Hippocampal formation (tissue), 2 donors: ENCODE data around the gene ZNF541.
"Not testable (repeated sequence)": the region's sequence is repeated elsewhere in the genome, so short reads cannot be mapped to it uniquely, and the experiment has no call there.

ENCODE experiments used
- DNase-seq, 2 donors: peaks; one replicate each; lab custom pipeline; 2025; lab: John Stamatoyannopoulos, UW

ZNF541 gene

DNA sequence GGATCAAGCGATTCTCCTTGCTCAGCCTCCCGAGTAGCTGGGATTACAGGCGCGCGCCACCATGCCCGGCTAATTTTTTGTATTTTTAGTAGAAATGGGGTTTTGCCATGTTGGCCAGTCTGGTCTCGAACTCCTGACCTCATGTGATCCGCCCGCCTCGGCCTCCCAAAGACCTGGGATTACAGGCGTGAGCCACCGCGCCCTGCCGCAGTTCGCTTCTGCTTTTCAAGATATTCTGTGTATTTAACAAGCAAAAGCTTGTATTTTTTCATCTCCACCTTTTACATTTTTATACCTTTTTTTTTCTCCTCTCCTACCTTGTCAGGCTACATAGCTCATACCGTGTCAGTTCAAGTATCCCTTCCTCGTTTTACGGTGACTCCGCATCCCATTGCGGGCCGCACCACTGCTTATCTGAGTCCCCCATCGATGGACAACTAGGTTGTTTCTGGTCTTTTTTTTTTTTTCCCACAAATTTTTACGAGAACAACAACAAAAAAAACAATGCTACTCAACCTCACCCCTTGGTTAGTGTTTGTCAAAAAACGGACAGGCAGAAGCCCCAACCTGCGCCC lies 26.8 kb upstream of the ZNF541 start:
- DNase-seq, result not testable (repeated sequence)

DNA sequence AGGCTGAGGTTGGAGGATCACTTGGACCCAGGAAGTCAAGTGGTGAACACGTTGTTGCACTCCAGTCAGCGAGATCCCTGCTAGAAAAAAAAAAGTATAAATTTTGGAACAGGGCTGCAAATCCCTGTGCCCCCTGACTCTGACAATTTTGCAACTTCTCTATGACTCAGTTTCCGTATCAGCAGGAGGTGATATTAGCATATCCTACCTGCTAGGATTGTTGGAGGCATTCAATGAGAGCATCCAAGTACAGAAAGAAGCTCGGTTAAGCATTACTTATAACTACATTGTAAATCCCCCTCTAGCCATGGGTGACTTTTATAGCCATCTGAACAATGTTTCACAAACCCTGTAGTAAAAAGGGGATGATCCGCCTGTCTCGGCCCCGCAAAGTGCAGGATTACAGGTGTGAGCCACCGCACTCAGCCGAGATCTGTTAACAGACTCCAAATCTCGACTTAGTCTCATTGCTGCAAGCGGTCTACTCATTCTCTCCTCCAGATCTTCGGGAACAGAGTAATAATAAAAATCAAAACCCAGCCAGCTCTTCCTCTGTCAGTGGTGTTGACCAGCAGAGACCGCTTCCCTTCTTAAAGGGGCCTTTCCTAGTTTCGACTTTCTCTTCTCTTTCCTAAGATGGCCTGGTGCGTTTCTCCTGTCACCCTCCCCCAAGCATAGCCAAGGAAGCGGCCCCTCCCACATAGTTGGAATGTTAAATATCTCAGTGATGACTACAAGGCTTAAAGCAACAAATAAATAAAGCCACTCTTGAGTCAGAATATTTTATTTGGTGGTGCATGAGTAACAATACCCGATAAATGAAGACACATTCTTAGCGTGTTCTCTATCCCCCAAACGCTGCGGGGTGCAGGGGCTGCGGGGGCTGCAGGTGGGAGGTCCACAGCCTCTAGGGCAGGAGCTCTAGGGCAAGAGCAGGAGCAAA lies 25.7 kb upstream of the ZNF541 start:
- DNase-seq, result no peak

GRCh38 chr19:47595944-47596343 lies 23.0 kb upstream of the ZNF541 start:
- DNase-seq, result no peak

DNA sequence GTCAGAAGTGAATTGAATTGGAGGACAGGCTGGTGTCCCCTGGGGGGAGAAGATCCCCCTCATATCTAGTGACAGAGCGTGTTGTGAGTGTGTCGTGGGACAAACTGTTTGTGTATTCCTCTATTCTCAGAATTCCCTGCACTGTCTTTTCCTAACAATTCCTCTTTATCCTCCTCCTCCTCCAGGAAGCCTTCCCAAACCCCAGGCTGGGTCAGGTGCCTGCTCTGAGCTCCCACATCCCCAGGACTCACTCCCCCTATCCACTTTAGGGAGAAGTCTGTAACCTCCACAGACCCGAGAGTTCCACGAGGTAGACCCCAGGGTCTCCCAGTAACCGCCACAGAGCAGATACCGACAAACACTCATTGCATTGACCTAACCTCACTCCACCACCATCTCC lies 20.9 kb upstream of the ZNF541 start:
- DNase-seq, result no peak

- no peak for DNase-seq
Observed at GRCh38 chr19:47589824-47590223, 16.9 kb upstream of the ZNF541 start.

DNA sequence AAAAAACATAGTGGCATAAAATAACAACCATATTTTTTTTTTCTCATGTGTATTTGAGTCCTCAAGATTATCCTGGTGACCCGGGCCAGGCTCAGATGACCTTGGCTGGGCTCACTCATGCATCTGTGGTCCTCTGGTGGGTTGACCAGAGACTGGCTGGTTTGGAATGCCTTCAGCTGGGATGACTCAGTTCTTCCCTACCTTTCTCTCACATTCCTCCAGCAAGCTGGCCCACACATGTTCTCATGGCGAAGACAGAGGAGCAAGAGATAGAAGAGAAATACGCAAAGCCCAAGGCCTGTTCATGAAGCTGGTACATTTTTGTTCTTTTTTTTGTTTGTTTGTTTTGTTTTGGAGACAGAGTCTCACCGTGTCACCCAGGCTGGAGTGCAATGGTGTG lies 14.3 kb upstream of the ZNF541 start:
- no peak for DNase-seq

DNA sequence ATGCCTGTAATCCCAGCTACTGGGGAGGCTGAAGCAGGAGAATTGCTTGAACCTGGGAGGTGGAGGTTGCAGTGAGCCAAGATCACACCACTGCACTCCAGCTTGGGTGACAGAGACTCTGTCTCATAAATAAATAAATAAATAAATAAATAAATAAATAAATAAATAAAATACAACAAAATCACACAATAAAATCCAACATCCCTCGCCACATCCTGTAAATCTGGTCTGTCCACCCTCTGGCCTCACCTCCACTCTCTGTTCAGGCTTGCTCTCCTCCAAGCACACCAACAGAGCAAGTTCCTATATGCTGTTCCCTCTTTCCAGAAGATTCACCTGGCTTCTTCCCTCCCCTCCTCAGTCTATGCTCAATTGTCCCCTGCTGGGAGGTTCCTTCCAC lies 10.2 kb upstream of the ZNF541 start:
- DNase-seq, result not testable (repeated sequence)

DNA sequence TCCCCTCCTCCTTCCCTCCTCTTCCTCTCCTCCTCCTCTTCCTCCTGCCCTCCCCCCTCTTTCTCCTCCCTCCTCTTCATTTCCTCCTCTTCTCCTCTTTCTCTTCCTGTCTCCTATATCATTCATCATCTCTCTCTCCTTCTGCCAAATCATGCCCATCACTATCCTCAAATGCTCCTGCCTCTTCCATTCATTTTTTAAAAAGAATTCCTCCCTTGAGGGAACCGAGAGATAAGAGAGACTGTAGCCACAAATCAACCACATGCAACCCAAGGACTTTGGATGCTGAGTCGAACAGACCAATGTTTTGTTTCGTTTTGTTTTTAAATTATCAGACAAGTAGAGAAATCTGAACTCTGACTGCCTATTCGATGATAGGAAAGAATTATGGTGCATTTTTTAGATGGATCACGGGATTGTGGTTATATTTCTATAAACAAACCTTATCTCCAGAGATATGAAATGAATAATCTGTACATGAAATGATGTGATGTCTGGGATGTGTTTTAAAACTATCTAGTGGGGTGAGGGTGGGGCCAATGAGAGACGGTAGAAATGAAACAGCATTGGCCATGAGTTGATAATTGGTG lies 9.5 kb upstream of the ZNF541 start:
- no peak for DNase-seq

- no peak for DNase-seq
Observed at GRCh38 chr19:47581605-47582319, 8.8 kb upstream of the ZNF541 start.

DNA sequence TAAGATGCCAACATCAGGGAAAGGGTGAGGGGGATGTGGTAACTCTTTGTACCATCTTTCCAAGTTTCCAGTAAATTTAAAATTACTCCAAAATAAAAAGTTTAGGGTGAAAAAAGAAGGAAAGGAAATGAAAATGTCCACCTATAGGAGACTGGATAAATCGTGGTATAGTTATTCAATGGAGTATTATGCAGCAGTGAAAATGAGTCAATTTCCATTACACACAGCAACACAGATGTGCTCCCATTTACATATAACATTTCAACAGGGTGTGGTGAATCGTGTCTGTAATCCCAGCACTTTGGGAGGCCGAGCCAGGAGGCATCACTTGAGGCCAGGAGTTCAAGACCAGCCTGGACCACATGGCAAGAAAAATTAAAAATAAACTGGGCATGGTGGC lies 7.4 kb upstream of the ZNF541 start:
- no peak for DNase-seq

DNA sequence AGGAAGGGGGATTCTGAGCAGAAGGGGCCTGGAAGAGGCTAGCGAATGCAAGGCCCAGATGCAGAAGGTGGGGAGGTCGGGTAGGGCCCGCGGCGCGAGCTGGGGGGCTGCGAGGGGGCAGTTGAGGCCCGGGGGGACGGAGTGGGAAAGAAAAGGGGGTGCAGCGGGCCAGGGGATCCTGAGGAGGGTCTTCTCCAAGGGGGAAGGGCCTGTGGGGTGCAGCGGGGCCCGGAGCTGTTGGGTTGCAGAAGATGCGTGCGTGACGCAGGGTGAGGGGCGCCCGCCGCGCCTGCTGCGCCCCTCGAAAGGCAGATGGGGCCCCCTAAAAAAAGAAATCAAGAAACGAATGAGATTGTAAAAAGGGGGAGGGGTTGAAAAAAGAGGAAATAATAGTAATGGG lies 313 bp downstream of the ZNF541 start:
- DNase-seq, result no peak

DNA sequence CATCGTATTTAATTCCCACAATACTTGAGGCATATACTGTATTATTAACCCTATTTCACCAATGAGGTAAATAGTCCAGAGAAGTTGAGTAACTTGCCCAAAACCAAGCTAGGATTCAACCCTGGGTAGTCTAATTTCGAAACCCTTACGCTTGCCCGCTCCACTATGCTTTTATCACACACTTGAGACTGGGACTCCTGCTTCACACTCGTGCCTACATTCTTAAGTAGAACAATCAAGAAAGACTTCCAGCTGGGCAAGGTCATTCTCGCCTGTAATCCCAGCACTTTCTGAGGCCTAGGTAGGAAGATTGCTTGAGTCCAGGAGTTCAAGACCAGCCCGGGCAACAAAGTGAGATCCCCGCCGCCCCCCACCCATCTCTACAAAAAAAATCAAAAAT lies 3.6 kb downstream of the ZNF541 start:
- no peak for DNase-seq

- DNase-seq, result no peak
Observed at GRCh38 chr19:47564081-47564480, 8.9 kb downstream of the ZNF541 start.

DNA sequence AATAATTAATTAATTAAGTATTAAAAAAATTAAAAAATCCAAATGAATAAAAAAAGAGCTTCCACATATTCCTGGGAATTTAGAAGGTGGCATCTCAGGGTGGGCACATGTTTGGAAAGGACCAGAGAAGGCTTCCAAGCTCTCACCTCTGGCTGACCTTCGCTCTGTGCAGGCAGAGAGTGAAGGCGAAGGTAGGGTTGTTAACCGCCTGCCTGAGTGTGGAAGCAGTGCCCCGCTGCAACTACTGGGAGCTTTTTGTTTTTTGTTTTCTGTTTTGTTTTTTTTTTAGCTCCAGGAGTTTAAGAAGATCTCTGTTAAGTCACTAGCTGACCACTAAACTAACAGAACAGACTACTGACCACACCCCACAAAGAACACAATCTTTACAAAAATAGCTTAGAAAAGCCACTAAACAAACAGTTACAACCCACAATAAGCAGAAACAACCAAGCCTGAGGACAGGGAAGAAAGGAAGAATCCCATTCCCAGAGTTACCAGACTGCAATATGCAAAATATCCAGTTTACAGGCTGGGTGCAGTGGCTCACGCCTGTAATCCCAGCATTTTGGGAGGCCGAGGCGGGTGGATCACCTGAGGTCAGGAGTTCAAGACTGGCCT lies 11.4 kb downstream of the ZNF541 start:
- DNase-seq, result no peak

- no peak for DNase-seq
Observed at GRCh38 chr19:47560999-47561398, 11.9 kb downstream of the ZNF541 start.

DNA sequence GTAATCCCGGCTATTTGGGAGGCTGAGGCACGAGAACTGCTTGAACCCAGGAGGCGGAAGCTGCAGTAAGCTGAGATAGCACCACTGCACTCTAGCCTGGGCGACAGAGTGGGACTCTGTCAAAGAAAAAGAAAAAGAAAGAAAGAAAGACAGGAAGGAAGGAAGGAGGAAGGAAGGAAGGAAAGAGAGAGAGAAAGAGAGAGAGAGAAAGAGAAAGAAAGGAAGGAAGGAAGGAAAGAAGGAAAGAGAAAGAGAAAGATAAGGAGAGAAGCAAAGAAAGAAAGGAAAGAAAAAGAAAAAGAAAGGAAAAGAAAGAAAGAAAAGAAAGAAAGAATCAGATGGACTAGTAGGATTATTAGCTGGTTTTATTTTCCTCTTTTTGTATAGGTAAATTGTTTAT lies 22.8 kb downstream of the ZNF541 start:
- DNase-seq, result no peak

- DNase-seq, result no peak
Observed at GRCh38 chr19:47549261-47549862, 23.6 kb downstream of the ZNF541 start.

DNA sequence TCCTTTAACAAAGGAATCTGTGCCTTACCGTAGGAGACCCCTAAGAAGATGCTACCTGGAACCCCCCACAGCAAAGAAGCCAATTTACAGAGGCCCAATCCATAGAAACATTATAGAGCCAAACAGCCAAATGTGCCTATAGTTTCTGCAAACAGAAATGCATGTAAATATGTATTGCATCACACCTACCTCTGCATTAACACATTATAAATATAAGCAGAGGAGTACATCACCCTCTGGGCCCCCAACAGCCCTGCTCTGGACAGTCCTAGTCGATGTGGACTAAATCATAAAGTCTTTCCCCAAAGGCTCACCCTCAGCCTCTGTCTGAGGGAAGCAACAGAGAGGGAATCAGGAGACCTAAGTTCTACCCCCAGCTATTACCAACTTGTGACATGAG lies 25.7 kb downstream of the ZNF541 start:
- DNase-seq, result no peak

DNA sequence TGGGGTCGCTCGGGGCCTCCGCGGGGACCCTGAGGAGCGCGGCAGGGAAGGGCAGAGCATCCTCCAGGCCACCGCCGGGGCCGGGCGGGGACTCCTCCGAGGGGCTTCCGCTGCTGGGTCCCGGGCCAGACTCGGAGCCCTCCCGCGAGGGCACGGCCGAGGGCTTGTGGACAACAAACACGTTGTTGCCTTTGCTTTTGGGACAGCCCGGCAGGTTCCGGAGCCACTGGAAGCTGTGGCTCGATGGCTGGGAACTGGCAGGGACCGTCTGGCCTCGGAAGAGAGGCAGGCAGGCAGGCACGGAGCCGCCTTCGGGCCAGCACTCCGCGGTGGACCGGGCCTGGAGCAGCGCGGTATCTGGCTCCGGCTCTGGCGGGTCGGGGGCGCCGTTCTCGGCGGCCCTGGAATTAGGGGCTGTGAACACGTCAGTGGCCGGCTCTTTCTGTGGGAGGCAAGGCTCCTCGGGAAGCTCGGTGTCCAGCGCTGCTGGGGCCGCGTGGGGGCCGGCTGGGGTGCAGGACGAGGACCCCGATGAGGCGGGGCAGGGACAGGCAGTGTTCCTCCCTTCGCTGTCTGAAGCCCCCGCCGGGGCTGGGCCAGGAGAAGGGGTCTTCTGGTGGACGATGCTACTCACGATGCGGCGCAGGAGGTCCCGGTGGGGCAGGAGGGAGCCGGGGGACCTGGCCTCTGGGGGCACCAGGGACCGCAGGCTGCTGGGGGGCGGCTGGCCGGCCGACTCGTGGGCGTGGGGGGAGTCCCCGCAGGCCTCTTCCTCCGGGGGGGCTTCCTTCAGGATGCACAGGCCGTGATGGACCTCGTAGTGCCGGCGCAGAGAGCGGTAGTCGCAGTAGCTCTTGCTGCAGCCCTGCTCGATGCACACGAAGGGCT lies 27.6 kb downstream of the ZNF541 start:
- DNase-seq, result no peak

GRCh38 chr19:47544476-47544875 lies 28.5 kb downstream of the ZNF541 start:
- DNase-seq, result no peak

GRCh38 chr19:47544075-47544474 lies 28.9 kb downstream of the ZNF541 start:
- DNase-seq, result no peak
